LNCaP clone FGC (cell line): Measurements from ENCODE around the gene SLC27A2.

Experiments
- DNase-seq: peaks from one replicate; pipeline ENCODE4 v3.0.0-alpha.2; 2011; ENCODE audit warnings: low read depth
- H3K4me3 ChIP-seq: 2 replicates; pipeline ENCODE4 v1.5.1; 2011; ENCODE audit warnings: mild to moderate bottlenecking, low read depth, low read length, control low read depth
- CTCF ChIP-seq: IDR thresholded peaks from 2 replicates; pipeline ENCODE4 v1.5.1; 2012; ENCODE audit warnings: mild to moderate bottlenecking; ENCODE audit not compliant: control insufficient read depth, insufficient read depth; ENCODE audit errors: extremely low read depth

The SLC27A2 gene

GRCh38 chr15:50251638-50252182 is 69.7 kb downstream of the SLC27A2 start:
- no peak overlapping the region for H3K4me3 ChIP-seq
- DNase-seq, result no peak
- no peak for TF ChIP-seq CTCF

- TF ChIP-seq CTCF, result no peak
- no peak overlapping the region for H3K4me3 ChIP-seq
- DNase-seq, result no peak
These were observed 70.6 kb downstream of the SLC27A2 start for GRCh38 chr15:50252556-50252955.

- DNase-seq, result no peak
These were observed 74.4 kb downstream of the SLC27A2 start for GRCh38 chr15:50256188-50257041.

GRCh38 chr15:50257332-50257731 is 75.3 kb downstream of the SLC27A2 start:
- no peak overlapping the region for H3K4me3 ChIP-seq
- TF ChIP-seq CTCF, result no peak
- DNase-seq, result no peak

More at GRCh38 chr15:50256188-50257041, 74.4 kb downstream of the SLC27A2 start:
- no peak overlapping the region for H3K4me3 ChIP-seq
- TF ChIP-seq CTCF, result no peak

GRCh38 chr15:50257924-50258323 is 75.9 kb downstream of the SLC27A2 start:
- no peak for TF ChIP-seq CTCF
- DNase-seq, result peak; percentile 65
- no peak overlapping the region for H3K4me3 ChIP-seq

GRCh38 chr15:50259276-50259675 is 77.3 kb downstream of the SLC27A2 start:
- no peak for TF ChIP-seq CTCF
- no peak for DNase-seq
- H3K4me3 ChIP-seq, result no peak overlapping the region
